GF-D8 (cell line): ENCODE data around the gene SKOR1.

ENCODE experiments used
- DNase-seq: peaks from one replicate; lab custom pipeline; 2025; lab: John Stamatoyannopoulos, UW

The SKOR1 gene

DNA sequence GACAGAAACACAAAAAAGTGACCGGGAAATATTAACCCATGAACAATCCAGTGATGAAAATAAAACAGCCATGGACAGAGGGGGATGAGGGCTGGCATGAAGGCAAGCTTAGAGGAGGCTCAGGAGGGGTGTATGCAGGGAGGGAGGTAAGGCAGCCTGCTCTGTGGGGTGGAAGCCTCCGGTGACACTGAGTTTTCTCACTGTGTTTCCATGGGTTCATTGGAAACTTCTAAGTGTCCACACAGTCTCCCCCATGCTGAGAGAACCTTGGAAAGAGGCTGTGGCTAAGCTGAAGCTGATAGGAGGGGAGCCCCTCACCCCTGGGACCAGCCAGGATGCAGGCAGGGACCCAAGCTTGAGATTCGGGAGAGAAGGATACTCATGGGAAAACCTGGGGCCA lies 6.8 kb upstream of the SKOR1 start:
- DNase-seq: no peak

DNA sequence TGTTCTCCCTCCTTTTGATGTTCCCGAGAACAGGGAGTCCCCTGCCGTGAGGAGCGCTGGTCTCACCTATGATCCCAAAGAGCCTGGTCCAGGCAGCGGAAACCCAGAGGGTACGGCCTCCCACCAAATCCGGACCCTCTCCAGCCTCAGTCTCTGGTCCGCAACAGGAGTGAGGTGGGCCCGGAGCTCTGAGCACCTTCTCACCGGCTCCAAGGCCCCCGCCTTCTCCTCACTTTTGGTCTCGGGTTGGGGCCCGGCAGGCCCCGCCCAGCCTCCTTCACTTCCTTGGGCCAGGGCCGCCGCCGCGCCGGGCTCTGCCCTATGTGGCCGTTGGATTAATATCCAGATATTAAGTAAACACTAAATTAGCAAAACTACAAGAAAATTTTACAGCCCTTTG lies 5.7 kb upstream of the SKOR1 start:
- no peak for DNase-seq

DNA sequence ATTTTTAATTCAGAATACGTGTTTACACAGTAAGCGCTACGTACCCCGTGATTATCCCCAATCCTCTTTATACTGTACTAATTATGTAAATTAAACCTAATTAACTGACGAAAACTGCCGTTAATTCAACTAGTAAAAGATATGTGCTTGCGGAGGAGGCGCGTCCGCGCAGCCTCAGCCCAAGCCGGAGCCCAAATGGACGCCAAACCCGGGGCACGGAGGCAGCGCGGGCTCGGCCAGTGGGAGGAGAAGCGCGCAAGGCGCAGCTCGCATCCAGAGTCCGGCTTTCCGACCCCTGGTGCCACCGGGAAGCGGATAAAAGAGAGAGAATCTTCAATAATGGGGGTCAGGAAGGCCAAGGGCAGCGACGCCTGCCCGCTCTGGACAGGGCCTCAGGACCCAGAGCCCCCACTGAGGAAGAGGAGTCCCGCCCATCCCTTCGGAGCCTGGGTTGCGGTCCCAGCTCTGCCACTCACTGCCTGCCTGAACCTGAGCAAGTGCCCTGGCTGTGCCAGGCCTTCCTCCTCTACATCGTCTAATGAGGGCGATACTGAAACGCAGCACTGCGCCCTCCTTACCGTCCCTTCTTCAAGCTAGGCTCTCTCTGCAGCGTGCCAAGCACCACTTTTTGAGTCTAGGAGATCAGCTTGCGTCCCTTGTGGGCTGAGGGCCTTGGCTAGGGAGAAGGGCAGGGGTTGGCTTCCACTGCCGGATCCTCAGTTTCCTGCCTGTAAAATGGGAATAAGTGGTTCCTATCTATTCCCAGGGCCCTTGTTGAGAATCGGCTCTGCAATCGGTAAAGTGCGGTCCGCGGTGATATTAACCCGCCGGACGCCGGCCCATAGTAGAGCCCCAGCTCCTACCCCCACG lies 5.0 kb upstream of the SKOR1 start:
- no peak for DNase-seq

DNA sequence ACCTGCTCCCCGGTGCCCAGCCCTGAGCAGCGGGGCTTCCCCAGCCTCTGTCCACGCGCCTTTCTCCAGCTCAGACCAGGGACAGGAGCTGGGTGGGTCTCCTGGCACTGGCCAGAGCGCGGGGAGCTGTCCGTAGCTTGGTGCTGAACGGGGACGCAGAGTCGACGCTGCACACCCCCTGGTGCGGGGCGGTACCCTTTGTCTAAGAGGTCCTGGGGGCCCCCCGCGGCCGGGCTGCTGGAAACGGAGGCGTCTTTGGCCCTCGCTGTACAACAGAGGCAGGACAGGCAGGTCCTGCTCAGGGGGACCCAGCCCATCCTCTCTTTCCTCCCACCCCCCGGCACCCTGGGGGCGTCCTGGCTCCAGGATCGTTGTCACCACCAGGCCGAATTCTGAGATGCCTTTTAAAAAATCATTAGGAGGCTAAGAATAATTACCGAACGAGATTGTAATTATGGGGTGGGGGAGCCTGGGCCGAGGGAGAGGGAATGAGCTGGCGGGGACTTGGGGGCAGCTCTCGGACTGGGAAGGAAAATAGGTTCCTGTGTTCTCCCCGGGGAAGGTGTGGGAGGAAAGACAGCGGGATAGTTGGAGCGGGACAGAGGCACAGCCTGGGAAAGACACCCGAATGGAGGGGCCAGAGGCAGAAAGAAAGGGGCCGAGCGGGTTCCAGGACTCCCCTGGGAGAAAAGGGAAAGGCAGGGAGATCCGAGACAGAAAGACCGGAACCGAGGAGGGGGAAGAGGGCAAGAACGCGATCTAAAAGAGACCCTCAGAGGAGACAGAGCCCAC lies 4.1 kb upstream of the SKOR1 start:
- DNase-seq: no peak

DNA sequence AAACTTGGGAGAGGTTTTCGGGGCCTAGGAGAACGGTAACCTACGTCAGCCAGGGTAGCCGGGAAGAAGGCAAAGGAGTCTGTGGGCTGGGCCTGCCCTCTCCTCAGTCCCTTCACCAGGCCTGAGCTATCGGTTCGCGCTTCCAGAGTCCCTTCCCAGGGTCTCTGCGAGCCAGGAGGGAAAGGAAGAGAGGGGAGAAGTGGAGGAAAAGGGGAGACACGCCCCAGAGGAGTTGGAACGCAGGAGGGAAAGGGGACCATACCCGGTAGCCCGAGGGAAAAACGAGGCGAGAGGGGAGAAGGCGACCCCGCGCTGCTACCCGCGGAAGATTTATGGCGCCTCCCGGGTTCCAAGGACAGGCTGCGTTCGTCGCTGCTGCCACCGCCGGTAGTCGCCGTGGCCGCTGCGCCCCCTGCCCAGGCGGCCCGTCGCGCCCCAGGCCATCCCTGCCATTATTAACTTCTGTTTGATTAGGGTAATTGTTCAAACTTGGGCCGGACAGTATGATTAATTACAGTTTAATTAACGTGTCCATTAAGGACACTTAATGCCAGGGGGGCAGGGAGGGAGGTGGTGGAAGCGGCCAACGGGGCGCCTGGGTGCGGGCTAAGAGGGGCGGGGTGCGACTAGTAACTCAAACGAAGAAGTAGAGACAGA lies 3.4 kb upstream of the SKOR1 start:
- DNase-seq: no peak

DNA sequence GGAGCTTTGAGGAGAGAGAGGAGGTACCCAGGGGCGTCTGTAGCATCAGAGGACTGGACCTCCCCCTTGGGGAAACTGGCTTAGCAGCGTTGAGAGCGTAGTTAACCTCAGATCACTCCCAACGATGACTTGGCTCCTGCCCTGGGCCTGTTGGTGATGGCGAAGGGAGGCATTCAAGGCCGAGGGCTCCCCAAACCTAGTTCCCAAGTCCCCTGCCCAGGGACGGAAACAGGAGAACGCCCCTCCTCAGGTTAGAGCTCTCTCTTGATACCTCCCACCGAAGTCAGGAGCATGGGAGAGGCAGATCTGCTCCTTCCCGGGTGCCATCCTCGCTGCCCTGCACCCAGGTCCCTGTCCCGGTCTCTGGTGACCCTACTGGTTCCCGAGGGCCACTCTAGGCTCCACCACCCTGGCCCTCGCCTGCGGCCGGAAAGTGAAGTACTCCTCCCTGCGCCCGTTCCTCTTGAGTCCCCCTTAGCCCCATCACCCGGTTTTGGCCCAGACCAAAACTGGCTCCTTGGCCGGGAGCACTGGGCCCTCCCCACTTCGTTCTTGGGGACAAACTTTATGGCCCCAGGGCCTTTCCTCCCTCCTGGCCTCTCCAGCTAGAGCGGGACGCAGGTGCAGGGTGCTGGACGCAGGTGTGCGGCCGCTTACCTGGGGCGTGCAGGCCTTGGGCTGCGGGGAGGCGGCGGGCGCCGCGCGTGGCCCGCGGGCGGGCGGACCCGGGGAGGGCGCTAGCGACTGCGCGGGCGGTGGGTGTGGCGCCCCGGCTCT lies 2.6 kb upstream of the SKOR1 start:
- DNase-seq: no peak

DNA sequence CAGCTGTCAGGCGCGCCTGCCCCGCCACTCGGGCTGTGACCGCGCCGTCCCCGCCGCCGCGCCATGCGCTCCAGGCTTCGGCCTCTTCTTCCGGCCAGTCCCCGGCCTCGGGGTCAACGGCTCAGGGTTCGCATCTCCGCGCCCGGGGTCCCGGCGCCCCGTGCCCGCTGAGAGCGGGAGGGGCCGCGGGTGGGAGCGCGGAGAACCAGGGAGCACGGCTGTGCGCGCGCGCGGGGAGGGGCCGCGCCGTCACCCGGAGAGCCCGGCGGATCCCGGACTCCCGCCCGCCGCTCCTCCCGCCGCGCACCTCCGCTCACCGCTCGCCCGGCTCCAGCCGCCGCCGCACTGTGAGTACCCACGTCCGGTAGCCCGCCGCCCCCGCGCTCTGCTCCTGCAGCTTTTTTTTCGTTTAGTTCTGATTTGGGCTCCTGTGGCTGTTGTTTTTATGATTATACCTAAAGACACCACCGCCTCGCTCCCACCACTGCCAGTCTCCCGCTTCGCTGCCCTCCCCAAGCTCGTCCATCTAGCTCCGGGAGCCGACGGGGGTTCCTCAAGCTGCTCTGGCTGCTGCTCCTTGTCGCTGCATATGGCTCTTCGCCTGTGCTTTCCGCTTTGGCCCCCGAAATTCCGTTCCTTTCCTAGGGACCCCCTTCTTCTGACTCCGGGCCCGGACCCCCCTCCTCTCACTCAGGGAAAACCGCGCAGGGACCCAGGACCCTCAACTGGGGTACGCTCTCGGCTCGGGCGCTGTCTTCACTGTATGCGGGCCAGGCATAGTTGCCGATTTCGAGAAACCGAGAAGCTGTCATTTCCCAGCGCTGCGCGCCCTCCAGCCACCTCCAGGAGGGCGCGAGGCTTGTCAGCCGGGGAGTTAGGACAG lies 1.8 kb upstream of the SKOR1 start:
- no peak for DNase-seq

DNA sequence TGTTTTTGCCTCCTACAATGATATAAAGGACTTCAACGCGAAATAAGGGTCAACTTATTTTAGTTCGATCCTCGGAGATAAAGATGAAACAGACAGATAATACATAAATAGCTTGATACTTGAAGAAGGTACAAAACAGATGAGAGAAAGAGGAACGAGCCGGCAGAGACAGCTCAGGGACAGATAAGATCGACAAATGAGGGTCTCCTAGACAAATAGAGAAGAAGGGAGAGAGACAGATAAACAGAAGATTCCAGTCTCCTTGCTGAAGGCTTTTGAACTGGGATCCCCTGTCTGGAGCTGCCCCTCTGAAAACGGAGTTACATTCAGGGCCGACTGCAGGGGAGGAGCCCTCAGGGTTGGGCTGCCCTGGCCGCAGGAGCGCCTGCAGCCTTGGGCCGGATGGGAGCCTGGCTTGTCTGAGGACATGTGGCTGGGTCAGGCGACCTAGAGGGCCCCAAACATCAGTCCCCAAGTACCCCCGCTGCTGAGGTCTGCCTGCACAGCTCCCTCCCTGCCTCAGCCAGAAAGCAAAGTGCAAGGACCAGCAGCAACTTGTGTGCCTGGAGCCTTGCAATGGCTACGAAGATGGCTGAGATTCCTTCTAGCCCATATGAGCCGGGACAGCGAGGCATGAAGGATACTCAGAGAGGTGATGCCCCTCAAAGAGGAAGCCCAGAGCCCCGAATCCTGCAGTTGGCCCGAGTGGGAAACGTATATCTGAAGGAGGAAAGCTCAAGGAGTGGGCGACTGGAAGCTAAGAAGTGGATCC lies 926 bp upstream of the SKOR1 start:
- no peak for DNase-seq

DNA sequence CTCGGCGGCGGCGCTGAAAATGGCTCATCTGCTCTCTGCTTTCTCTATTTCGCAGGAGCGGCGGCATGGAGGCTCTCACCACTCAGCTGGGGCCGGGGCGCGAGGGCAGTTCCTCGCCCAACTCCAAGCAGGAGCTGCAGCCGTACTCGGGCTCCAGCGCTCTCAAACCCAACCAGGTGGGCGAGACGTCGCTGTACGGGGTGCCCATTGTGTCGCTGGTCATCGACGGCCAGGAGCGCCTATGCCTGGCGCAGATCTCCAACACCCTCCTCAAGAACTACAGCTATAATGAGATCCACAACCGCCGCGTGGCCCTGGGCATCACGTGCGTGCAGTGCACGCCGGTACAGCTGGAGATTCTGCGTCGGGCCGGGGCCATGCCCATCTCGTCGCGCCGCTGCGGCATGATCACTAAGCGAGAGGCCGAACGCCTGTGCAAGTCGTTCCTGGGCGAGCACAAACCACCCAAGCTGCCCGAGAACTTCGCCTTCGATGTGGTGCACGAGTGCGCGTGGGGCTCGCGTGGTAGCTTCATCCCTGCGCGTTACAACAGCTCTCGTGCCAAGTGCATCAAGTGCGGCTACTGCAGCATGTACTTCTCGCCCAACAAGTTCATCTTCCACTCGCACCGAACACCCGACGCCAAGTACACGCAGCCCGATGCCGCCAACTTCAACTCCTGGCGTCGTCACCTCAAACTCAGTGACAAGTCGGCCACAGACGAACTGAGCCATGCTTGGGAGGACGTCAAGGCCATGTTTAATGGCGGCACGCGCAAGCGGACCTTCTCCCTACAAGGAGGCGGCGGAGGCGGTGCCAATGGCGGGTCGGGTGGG lies 790 bp downstream of the SKOR1 start:
- DNase-seq: no peak

DNA sequence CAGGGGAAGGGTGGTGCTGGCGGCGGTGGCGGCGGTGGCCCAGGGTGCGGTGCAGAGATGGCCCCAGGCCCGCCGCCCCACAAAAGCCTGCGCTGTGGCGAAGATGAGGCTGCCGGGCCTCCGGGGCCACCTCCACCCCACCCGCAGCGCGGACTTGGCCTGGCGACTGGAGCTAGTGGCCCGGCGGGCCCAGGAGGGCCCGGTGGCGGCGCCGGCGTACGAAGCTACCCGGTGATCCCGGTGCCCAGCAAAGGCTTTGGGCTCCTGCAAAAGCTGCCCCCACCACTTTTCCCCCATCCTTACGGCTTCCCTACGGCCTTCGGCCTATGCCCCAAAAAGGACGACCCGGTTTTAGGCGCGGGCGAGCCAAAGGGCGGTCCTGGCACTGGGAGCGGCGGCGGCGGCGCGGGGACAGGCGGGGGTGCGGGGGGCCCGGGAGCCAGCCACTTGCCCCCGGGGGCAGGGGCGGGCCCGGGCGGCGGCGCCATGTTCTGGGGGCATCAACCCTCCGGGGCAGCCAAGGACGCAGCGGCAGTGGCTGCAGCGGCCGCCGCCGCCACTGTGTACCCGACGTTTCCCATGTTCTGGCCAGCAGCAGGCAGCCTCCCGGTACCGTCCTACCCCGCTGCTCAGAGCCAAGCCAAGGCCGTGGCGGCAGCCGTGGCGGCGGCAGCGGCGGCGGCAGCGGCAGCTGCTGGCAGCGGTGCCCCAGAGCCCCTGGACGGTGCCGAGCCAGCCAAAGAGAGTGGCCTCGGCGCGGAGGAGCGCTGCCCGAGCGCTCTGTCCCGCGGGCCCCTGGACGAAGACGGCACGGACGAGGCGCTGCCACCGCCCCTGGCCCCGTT lies 1.6 kb downstream of the SKOR1 start:
- no peak for DNase-seq

DNA sequence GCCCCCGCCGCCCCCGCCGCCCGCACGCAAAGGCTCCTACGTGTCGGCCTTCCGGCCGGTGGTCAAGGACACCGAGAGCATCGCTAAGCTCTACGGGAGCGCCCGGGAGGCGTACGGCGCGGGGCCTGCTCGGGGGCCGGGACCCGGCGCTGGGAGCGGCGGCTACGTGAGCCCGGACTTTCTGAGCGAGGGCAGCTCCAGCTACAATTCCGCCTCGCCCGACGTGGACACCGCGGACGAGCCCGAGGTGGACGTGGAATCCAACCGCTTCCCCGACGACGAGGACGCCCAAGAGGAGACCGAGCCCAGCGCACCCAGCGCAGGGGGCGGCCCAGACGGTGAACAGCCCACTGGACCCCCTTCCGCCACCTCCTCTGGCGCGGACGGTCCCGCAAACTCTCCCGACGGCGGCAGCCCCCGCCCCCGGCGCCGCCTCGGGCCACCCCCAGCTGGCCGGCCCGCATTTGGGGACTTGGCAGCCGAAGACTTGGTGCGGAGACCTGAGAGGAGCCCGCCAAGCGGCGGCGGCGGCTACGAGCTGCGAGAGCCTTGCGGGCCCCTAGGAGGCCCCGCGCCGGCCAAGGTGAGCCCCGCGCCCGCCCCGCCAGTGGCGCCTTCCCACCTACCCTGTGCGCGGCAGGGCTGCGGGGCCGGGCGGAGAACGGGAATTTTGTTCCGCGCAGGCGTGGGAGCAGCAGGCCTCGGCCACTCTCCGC lies 2.4 kb downstream of the SKOR1 start:
- no peak for DNase-seq

DNA sequence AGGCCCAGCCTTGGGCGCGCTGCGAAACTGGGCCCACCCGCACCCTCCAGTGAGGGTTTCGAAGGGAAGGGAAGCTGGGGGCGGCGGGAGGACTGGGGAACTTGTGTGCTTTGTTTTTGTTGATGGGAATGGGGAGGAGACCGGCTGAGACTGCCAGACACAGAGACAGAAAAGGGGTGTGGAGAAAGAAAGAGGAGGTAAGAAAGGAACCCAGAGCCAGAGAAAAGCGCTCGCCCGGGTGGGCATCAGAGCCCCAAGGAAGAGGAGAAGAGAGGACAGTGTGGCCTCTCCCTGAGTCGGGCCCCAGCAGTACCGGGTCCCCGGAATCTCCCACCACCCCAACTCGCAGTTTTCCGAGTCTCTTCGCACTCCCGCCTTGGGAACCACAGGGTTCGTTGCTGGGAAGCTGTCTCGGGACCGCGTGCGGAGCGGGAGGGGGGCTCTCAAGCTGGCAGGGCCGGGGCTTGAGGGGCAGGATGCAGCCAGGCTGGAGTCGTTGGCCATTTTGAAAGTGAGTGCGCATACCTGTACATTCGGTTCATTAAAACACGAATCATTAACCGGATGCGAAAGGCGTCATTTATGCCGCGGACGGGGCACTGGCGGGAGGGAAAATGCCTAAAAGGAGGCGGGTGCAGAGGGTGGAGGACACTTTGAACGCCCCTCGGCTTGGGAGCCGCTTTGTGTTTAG lies 3.1 kb downstream of the SKOR1 start:
- DNase-seq: no peak

DNA sequence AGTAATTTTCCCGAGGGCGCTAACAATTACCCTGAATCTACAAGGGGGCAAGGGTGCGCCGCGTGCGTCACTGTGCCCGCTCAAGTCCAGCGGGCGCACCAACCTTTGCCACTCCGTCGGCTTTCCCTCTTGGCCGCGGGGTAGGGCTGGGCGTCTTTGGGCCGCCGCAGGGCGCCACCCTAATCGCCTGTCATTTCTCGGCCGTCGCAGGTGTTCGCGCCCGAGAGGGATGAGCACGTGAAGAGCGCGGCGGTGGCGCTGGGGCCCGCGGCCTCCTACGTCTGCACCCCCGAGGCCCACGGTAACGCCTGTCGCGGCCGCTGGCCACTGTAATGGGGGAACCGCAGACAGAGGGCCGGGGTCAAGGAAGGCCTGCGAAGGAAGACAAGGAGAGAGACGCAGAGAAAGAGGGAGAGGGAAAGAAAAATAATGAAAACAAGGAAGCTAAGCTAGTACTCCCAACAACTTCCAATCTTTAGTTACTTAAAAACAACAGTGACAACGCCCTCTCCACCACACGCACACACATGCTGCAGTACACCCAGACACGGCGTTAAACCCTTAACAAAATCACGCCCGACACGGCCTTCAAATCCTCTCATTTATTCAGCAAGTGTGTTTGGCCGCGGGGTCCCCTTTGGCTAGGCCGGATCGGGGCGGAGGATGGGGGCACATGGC lies 3.8 kb downstream of the SKOR1 start:
- DNase-seq: no peak

DNA sequence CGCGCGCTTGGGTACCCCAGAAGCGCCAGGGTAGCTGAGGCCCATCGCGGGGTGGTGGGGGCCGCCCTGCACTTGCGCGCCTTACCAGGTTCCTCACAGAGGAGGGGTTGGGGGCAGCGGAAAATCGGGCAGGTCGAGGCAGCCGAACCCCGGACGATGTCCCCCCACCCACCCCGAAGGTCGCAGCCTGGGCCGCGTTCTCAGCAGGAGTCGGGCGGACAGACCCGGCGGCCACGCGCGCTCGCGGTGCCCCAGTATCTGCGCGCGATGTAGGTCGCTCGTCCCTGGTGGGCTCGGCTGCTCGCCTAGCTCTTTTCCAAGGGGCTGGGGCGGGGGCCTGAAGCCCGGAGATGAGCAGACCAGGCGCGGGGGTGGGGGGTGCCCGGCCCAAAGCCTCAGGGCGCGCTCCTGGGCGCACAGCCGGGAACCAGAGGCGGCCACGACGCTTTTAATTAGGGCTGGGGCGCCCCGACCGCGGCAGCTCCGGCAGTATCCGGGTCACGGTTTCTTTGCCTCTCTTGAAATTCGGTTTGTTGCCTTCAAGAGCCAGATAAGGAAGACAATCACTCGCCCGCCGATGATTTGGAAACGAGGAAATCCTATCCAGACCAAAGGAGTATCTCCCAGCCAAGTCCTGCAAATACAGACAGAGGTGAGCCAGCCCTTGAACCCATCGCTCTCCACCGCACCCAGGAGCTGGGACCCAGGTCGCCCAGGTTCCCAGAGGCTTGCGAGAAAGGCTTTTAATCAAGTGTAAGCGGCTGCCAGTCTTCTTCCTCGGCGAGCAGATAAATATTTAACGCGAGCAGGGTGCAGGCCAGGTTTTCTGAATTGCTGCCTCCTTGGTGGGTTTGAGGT lies 4.6 kb downstream of the SKOR1 start:
- DNase-seq: no peak

DNA sequence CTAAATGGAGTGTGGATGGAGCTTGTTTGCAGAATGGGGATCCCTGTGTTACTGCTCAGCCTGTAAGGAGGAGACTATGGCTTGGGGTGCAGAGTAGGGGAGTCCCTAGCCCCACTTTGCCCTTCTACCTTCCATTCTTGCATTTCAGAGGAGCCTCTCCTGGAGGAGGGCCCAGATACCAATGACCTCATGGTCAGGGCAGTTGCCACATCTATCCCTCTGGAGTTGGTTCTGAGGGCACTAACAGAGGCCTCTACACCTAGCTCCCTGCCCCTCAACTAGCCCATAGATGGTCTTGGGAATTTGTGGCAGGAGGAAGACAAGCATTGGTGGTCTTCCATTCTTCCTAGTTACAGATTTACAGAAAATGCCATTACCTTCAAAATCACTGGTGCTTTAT lies 6.1 kb downstream of the SKOR1 start:
- no peak for DNase-seq
